ENCODE results near the gene TIGAR.

Gene TIGAR

GRCh38 chr12:4401117-4401516 is 80.1 kb downstream of the TIGAR start:
- TF ChIP-seq CTCF (IDR thresholded peaks at IDR 0.05; ENCODE audit: low read depth, low read length, missing control alignments), result no peak
- H3K4me3 ChIP-seq (replicated peaks; ENCODE audit: low read depth, low read length), result no peak overlapping the region
- no peak for DNase-seq (ENCODE audit: extremely low read depth, low read depth)

GRCh38 chr12:4402996-4403395 is 82.0 kb downstream of the TIGAR start:
- no peak for DNase-seq (ENCODE audit: extremely low read depth, low read depth)
- TF ChIP-seq CTCF (IDR thresholded peaks at IDR 0.05; ENCODE audit: low read depth, low read length, missing control alignments), result no peak
- no peak overlapping the region for H3K4me3 ChIP-seq (replicated peaks; ENCODE audit: low read depth, low read length)
